Activated CD4-positive, alpha-beta T cell treated with anti-CD3 and anti-CD28 coated beads for 24 hours (primary cell): ENCODE measurements around the gene CCDC92.
"Not testable (repeated sequence)": the region's sequence is repeated elsewhere in the genome, so short reads cannot be mapped to it uniquely, and the experiment has no call there.

Experiments used
- DNase-seq, 2 donors: peaks; one replicate each; pipeline ENCODE4 v3.0.0-alpha.2; 2020; ENCODE audit warnings: low read depth in 2 of 2

CCDC92 gene

DNA sequence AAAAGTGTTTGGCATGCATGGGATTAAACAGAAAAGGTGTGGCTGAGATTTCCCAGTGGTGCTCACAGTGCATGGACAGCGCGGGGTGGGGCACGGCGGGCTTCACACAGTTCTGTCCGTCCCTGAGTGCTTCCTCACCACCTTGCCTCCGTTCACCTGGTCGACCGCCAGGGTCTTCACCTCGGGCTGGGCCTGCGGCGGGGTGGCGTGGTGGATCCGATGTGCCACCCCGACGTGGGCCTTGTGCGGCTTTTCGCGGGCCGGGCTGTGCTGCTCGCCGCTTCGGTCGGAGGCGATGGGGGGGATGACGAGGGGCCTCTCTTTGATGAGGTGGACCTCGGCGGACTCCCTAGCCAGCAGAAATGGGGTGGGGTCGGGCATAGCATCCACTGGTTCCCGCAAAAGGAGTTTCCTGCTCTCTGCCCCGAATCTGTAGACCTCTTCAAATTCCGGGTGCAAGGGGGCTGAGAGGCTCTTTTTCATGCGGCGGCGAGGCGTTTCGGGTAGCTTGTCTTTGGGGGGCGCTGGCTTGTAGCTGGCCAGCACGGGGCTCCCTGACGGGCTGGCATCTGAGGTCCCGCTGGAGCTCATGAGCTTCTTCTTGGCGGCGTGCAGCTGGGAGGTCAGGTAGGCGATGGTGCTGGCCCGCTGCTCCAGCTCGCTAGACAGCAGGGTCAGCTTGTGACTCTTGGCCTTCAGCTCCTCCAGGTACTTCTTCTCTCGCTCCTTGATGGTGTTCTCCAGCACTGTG is 35.5 kb downstream of the CCDC92 start:
- no peak for DNase-seq

DNA sequence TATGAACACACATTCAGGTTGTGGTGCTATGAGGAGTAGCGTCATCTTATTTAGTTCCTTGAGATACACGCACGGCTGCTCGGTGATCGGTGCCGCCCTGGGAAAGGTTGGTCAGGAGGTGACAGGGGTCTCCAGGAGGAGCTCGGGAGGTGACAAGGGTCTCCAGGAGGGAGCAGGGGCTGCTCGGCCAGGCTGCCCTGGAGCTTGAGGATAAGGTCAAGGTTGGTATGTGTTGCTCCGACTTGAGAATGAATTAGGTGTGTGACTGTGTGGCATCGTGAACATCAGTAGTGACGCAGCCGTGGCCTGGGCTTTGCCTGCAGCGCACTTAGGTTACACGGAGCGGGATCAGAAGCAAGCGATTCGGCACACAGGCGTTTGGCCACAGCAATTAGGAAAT is 36.2 kb downstream of the CCDC92 start:
- no peak for DNase-seq

DNA sequence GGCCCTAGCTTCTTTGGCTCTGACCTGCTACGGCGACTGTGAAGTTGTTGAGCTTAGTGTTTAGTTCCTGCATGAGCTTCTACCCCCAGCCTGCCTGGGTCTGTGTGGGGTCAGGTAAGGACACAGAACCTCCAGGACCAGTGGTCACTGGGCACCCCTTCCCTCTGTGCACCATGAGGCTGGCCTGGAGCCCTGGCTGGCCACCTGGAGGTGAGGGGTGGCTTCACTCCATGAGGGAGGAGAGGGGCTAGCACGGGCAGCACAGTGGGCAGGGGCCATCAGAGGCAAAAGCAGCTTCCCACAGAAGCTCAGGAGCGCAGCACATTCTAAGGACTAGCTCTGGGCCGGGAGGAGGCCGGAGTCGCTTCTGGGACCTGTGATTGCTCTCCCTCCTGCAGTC is 36.7 kb downstream of the CCDC92 start:
- DNase-seq, result no peak

DNA sequence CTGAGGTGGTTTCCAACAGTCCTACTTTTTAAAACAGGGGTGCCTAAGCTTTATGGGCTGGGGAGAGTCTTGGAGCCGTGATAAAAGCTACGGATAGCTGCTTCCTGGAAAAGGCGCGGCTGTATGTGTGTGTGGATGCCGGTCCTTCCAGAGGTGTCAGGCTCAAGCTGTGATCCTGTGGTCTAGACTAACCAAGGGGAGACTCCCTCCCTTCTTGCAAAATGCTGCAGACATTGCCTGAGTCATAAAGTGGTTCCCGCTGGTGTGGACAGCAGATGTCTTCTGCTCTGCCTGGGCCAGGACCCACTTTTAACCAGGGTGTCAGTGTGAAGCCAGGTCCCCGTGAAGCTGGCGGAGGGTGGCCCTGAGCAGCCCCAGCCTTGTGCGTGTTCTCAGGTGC is 37.8 kb downstream of the CCDC92 start:
- no peak for DNase-seq

DNA sequence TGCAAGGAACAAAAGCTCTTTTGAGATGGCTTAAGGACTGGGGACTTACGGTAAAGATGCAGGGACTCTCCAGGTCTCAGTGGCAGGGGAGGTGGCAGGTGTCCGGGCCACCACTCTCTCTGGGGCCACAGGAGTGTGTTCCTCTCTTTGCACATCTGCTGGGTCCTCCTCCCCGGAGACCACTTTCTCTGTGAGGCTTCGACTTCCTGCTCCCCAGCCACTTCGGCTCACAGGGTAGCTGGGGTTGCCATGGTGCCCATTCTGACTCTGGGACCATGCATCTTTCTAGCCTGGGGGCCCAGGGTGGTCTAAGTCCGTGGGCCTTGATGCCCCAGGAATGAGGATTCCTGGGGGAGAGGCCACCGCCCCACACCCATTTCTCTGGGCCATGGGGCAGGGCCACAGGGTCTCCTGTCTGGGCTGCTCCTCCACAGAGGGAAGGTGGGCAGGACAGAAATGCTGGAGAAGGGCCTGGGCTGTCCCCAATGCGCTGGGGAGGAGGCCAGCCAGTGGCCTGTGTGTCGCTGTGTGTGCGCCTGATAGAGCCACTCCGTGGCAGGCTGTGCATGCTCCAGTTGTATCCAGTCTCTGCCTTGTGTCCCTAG is 38.5 kb downstream of the CCDC92 start:
- DNase-seq, result no peak

DNA sequence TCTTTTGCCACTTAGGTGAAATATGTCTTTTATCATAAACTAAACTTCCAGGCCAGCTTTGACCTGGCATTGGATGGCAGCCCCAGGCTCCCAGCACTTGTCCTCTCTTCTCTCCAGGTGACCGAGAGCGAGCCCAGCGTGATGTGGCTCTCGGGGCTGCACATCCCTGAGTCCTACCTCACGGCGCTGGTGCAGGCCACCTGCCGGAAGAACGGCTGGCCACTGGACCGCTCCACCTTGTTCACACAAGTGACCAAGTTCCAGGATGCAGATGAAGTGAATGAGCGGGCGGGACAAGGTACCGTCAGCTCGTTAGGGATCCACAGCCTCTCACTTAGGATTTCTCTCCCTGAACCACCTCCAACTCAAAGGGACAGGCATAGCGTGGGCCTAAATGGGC is 39.4 kb downstream of the CCDC92 start:
- no peak for DNase-seq

DNA sequence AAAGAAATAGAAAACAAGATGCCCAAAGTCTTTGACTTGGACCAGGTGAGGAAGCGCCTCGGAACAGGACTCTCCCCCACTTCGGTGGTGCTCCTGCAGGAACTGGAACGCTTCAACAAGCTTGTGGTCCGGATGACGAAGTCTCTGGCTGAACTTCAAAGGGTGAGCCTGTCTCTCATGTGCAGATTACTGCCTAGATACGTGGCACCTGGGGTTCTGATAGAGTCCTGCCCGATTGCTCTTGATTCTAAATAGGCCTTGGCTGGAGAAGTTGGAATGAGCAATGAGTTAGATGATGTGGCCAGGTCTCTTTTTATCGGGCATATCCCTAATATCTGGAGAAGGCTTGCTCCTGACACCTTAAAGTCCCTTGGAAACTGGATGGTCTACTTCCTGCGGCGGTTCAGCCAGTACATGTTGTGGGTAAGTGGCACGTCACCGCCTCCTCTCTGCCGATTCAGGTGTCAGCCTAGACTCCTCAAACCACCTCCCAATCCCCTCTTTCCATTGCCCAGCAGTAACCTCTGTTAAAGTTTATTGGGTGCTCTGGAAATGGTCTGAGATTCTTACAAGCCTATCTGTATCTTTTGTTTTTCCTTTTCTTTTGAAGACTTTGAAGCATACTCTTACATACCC is 40.8 kb downstream of the CCDC92 start:
- peak in 1 of 2 donors; percentile 8 for DNase-seq

DNA sequence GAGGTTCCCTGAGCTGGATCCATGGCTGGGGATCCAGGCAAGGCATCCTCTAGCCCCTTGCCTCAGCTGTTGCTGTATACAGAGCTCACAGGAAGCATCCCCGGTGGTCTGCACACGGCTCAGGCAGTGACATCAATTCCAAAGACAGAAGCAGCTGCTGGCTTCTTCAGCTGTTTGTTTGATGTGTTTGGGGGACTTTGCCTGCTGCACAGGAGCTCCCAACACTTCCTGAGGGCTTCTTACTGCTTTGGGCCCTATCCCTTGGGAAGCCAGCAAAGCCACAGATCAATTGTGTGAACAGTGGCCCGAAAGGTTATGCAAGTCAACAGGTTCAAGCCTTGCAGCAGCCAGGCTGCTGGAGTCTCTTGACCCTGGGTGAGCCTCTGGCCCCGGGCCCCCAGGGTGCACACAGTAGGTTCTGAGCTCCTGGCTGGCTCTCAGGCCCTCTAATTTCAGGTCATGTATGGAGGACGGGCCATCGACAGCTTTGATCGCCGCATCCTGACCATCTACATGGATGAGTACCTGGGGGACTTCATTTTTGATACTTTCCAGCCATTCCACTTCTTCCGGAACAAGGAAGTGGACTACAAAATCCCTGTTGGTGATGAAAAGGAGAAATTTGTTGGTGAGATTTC is 42.6 kb downstream of the CCDC92 start:
- no peak for DNase-seq

DNA sequence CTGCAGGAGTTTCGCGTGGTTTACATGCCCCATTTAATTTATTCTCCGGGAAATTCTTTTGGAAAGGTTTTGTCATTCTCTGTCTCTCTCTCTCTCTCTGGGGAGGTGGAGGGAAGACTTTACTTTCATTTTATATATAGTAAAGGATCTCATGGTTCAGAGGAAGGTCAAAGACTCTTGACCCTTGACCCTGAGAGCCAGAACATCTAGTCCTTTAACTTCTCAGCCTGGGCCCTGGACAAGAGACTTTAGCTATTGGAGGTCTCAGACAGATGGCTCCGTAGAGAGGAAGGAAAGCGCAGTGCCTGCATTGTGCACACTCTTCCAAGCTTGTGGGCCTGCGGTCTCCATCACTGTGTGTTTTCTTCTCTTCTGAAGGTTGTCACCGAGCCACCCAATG is 43.7 kb downstream of the CCDC92 start:
- no peak for DNase-seq

DNA sequence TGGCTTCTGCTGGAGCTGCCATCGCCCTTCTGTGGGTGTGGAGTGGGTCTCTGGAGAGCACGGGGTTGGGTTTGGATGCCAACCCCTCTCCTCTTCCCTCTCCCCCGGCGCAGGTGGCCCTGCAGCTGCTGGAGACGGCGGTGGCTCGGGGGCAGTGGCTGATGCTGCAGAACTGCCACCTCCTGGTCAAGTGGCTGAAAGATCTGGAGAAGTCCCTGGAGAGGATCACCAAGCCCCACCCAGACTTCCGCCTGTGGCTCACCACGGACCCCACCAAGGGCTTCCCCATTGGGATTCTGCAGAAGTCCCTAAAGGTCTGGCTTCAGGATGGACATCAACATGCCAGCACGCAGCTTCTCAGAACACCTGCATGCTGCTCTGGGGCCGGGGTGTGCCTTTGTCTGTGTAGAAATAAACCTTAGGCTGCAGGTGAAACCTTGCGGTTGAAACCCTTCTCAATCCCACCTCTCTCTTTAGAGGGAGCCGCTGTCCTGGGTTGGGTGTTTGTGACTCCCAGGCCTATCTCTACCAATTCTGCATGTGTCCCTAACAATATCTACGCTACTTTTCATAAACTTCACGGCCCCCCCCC is 44.3 kb downstream of the CCDC92 start:
- DNase-seq, result no peak

DNA sequence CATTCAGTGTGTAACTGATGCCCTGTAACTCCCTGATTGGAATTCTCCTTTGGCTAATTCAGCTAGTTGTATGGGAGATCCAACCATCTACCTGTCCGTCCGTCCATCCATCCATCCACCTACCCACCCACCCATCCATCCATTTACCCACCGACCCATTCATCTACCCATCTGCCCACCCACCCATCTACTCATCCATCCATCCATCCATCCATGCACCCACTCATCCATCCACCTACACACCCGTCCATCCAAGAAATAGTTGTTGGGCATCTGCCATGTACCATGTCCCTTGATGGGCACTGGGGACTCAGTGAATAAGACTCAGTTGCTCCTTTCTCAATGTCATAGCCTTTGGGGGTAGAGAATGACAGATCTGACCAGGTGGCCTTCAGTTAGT is 48.1 kb downstream of the CCDC92 start:
- DNase-seq, result no peak

DNA sequence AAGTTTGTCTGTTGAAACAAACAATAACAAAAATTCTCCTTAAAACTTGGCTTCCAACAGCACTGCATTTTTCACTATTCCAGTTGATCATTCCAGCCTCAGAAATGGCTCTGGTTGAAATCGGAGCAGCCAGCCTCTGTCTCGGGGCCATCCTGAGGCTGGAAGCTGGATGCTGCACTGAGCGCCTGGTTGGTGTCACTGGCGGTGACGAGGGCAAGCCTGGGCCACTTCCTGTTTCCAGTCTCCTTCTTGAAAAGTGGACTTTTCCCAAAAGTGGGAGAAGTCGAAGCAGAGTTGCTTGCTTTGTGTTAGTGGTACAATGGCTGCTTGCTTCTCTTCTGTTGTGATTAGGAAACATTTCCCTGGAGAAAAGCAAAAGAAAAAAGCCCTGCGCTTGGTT is 48.7 kb downstream of the CCDC92 start:
- DNase-seq, result no peak

DNA sequence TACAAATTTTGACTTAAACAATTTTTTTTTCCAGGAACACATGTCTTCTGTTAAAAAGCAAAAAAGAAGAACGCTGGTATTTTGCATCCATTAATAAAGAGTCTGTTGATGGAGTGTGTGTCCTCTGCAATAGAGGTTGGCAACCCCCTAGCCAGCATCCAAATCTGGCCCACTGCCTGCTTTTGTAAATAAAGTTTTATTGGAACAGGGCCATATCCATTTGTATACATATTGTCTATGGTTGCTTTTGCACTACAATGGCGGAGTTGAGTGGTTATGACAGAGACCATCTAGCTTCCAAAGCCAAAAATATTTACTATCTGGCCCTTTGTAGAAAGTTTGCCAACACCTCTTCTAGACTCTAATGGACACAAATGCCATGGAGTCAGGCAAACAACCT is 49.6 kb downstream of the CCDC92 start:
- no peak for DNase-seq

DNA sequence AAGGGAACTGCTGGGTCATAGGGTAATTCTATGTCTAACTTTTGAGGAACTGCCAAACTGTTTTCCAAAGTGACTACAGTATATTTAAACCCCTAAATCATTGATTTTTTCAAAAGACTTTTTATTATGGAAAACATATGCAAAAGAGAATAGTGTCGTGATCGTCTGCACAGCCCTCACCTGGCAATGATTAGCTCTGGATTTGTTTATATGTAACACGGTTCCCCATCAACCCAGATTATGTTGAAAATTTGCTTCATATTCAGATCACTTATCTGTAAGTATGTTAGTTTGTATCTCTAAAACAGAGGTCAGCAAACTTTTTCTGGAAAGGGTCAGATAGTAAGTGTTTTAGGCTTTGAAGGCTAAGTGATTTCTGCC is 52.7 kb downstream of the CCDC92 start:
- no peak for DNase-seq

DNA sequence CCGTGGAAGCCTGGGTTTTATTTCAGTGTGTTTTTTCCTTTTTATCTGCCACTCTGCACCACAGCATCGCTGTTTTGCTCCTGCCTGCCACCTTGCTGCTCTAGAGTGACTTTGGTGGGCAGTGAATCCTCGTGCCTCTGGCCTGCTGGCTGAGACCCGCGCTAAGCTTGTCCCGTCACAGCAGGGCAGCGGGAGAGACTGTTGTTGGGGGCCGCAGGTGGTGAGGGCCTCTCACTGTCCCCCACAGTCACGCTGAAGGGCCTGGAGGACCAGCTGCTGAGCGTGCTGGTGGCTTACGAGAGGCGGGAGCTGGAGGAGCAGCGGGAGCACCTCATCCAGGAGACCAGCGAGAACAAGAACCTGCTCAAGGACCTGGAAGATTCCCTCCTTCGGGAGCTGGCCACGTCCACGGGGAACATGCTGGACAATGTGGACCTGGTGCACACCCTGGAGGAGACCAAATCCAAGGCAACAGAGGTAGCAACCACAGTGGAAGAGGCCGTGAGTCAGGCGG is 55.2 kb downstream of the CCDC92 start:
- DNase-seq, result no peak

DNA sequence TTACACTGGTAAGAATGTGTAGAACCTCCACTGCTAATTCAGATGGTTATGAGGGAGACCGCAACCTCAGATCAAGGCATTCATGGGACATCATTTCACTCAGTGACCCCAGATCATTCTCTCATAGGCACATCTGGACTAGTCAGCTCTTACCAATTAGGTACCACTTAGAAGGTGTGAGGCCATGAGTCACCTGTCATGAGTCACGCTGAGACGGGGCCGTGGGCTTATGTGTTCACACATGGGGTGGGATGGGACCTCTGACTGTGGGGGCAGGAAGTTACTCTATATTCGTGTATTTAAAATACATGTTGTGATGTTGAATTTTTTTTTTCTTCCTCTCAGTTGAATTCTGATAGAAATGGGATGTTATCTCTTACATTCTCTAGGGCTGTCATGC is 55.9 kb downstream of the CCDC92 start:
- peak in 1 of 2 donors; percentile 41 for DNase-seq

DNA sequence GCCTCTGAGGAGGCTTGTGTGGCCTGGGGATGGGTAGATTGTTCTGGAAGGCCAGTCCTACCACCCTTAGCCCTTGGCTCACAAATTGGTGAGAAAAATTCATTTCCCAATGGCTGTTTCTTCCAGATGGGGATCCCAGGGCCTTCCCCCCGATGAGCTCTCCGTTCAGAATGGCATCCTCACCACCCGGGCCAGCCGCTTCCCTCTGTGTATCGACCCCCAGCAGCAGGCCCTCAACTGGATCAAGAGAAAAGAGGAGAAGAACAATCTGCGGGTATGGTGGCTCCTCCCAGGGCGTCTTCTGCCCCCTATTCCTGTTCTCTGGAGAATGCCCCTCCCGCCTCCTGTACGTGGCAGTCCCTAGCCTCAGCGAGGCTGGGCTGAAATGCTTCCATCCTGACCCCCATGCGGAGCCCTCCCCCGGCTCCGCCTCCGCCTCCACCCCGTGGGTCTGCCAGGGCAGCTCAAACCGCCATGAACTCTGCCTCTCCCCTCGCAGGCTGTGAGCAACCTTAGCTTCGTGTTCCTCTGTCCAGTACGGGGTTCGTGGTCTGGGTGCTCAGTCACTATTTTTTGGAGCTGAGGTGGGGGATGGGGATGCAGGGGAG is 57.8 kb downstream of the CCDC92 start:
- DNase-seq, result no peak

DNA sequence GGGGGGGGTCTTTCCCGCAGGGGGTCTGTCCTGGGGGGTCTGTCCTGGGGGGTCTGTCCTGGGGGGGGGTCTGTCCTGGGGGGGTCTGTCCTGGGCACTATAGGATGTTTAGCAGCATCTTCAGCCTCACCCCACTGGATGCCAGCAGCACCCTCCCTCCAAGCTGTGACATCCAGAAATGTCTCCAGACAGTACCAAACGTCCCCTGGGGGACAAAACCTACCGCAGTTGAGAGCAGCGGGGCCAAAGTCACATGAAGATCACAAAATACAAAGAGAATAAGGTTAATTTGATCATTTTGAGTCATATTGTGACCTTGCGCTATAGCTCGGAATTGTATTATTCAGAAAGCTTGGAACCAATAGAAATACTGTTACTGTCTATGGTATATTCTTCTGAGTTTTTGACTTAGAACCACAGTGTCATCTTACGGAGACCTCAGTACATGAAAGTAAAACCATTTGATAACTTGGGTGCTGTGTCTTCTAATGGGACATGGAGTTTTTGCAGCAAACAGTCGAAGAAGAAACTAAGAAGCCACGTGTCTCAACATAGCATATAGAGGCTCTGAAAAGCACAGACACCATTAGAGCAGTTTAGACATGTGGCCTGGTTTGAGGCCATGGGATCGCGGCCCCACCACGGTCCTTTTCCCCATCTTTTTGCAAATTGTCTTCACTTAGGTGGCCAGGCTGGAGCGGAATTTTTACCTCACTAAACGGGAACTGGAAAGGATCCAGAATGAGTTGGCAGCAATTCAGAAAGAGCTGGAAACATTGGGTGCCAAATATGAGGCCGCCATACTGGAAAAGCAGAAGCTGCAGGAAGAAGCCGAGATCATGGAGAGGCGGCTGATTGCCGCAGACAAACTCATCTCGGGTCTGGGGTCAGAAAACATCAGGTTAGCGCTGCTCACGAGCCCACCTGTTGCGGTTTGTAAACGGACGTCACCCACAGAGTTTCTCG is 59.9 kb downstream of the CCDC92 start:
- DNase-seq, result no peak

DNA sequence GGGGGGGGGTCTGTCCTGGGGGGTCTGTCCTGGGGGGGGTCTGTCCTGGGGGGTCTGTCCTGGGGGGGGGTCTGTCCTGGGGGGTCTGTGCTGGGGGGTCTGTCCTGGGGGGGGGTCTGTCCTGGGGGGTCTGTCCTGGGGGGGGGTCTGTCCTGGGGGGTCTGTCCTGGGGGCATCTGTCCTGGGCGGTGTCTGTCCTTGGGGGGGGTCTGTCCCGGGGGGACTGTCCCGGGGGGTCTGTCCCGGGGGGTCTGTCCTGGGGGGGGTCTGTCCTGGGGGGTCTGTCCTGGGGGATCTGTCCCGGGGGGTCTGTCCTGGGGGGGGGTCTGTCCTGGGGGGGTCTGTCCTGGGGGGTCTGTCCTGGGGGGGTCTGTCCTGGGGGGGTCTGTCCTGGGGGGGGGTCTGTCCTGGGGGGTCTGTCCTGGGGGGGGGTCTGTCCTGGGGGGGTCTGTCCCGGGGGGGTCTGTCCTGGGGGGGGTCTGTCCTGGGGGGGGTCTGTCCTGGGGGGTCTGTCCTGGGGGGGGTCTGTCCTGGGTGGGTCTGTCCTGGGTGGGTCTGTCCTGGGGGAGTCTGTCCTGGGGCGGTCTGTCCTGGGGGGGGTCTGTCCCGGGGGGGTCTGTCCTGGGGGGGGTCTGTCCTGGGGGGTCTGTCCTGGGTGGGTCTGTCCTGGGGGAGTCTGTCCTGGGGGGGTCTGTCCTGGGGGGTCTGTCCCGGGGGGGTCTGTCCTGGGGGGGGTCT is 60.8 kb downstream of the CCDC92 start:
- DNase-seq, result not testable (repeated sequence)

DNA sequence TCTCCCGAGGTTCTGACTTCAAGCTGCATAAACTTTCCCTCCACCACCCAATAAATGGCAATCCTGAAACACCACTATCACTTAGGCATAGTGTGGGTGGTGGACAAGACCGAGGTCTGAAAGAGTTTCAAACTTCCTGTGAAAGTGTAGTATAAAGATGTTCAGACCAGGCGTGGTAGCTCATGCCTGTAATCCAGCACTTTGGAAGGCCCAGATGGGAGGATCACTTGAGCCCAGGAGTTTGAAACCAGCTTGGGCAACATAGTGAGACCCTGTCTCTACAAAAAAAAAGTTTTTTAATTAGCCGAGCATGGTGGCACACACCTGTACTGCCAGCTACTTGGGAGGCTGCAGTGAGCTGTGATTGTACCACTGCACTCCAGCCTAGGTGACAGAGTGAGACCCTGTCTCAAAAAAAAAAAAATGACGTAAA is 61.9 kb downstream of the CCDC92 start:
- DNase-seq, result no peak
